NK-92 (cell line): ENCODE data around the gene CHRNA5.

ENCODE experiments used
- DNase-seq: peaks from one replicate; lab custom pipeline; 2025; ENCODE audit not compliant: unreplicated experiment; lab: John Stamatoyannopoulos, UW

Gene CHRNA5

DNA sequence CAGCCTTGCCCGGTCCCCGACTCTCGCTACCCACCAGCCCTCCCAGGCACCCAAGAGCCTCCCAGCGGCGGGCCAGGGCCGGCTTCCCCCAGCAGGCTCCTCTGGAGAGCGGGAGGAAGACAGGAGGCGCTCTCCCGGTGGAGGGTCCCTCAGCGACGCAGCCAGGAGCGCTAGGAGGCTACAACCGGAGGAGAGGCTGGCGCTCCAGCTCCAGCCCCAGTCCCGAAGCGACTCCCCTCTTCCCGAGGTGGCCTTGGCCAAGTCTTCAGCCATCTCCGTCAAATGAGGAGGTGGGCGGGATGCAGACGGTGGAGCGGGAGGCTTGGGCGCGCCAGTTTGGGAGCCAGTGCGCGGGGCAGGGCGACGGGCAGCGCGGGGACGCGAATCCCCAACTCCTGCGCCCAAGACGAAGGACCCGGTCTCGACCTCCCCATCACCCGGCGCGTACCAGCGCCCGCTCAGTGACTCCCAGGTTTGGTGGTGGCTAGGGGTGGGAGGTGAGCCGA lies 54.8 kb downstream of the CHRNA5 start:
- DNase-seq: no peak

DNA sequence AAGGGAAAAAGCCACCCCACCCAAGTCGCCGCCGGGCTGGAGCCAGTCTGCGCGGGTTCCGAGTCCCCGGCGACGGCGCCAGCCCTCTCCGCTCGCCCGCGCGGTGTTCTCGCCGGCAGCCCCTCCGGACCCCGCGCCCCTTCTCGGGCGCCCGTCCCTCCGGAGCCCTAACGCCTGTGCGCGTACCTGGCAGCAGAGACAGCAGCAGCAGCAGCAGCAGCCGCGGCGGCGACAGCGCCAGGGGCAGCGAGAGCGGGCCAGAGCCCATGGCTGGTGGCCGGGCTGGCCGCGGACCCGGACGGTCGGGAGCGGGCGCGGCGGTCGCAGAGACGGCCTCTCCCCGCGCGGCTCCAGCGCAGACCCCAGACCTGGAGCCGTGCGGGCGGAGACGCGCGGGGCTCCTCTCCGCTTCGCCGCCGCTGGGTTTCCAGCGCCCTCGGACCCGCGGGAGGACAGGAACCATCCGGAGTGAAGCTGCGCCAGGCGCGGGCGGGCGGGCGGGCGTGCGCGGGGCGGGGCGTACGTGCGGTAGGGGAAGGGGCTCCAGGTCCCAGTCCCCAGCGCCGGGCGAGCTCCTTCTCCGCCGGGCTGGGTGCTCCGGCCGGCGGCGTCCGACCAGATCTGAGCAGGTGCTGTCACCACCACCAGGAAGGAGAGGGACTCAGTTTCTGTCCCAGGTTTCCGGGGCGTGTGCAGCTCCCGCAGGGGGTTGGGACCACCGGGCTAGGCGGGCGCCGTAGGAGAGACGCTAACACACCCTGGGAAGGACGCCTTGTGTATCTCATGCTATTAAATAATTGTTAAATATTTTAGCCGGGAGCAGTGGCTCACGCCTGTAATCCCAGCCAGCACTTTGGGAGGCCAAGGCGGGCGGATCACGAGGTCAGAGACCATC lies 55.5 kb downstream of the CHRNA5 start, which contains the start of gene CHRNA3:
CHRNA3 (minus strand) TSS at position 470 of the 895 bp plus-strand sequence; CDS start at position 268, 202 bp downstream.
- no peak for DNase-seq

DNA sequence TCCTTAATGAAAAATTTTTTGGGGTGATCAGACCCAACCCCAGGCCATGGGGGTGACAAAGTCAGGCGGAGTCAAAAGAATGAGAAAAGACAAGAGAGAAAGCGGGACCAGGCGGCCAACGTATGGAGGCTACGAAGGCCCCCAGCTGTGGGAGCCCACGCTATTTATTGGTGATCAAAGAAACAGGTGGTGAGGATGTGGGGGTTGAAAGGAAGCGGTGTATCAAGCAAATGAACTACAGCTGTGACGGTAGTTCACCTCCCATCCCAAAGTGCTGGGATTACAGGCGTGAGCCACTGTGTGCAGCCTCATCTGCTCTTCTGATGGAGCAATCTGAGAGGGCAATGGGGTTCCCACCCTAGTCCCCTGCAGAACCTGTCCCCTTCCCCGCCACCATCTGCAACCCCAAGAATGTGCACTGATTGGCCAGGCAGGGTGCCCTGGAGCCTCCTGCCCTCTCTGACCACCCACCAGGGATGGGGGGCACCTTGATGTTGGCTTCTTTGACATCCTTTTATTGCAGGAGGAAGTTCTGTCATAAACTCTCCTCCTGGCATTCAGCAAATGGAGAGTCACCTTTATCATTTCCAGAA lies 56.6 kb downstream of the CHRNA5 start:
- DNase-seq: no peak

DNA sequence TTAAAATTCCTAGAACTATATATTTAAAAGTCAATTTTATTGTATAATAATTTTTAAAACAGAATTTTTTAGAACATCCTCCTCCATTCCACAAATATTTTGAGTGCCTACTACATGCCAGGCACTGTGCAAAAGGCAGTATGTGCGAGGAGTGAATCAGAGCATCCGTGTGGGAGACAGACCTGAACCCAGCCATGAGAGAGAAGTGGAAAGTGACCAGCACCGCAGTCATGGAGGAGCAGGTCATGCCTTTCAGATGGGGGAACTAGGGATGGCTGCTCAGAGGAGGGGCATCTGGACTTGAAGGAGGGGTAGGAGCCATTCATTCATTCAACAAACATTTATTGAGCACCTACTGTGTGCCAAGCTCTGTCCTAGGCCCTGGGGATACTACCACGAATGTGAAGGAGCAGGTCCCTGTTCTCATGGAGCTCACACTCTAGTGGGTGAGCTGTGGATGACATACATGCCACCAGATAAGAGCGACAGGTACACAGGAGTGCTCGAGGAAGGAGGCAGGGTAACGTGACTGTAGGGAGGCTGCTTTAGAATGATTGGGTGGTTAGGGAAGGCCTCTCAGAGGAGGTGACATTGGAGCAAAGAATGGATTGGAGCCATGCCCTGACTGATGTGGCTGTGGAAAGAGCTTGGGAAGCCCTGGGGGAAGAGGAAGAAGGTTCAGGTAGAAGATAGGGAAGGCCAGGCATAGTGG lies 58.6 kb downstream of the CHRNA5 start:
- DNase-seq: no peak

DNA sequence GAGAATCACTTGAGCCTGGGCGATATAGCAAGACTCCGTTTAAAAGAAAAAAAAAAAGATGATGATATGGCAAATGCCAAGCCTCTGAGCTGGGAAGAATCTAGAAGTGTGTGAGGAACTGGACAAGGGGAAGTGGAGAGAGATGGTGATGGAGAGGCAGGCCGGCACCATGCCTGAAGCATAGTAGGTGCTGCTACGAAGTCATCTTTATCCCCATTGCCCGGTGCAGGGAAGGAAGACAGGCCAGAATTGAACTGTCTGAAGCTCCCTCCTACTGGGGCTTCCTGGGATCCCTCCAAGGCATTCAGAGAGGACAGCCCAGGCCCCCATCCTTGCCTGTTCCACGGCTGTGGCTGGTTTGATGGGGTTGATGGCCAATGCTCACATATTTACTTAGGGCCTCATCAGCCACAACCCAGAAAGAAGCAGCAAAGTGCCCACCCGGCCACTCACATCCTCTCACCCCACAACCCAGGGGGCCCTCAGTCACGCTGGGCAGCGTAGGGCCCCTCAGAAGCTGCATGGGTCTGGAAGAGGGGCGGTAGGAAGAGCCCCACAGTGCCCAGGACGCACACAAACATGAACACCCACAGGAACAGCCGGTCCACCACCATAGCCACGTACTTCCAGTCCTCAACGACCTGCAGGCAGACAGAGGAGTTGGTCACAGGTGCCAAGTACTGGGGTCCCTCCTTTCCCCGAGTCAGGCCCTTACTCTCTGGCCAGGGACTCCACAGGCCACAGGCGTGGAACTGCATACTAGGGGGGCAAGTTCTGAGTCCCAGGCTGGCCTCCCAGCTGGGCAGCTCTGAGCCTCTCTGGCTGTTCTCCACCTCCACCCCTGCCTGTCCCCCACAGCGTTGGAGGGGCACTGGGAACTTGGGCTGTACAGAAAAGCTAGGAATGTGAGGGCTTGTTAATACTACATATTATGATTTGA lies 59.6 kb downstream of the CHRNA5 start:
- DNase-seq: no peak

DNA sequence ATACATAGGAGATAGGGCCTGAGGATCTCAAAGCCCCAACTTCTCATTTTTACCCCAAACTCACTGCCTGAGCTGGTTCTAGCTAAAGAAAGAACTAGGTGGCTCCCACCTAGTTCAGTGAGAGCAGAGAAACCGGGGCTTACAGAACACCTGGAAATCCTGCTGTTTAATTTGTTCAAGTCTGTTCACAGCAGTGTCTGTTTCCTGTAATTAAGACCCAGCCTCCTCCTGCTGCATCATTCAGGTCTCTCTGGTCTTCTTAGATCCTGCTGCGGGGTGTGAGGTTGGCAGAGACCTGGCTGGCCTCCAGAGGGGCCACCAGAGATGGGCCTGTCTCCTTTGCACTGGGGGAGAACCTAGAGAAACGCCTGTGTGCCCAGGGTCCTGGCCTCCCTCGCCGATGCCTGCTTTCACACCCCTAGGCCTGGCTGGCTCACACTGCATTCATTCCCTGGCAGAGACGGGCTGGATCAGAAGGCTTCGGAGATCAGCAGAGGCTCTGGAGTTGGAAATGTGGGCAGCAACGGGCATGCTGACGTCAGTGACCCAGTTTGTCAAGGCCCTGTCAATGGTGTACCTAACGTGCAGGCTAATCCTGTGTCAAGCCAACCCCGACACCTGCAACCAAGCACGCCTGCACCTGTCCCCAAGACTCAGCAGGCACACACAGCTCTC lies 60.4 kb downstream of the CHRNA5 start:
- DNase-seq: no peak

DNA sequence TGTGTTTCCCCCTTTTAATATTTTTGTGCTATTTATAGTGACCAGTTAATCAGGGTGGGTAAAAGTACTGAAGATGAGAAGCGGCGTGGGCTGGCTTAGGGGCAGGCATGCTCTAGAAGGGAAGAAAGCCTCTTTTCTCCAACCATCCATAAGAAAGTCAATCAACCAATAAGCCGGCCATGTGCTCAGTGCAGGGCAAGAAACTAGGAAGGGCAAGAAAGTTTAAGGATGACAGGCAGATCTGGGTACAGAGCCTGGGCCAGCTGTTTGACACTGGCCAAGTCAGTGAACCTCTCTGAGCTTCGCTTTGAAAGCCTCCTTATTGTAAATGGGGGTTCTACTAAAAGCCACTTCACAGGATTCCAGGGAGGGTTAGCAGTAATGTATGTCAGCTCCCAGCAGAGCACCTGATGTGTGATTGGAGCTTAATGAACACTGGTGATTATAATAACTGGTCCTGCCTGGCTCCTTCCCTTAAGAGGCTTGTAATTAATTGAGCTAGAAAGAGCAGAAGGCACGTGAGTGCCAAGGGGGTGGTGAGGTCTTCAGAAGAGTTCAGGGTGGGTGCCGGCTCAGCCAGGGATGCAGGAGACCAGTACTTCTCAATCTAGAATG lies 61.2 kb downstream of the CHRNA5 start:
- DNase-seq: no peak

DNA sequence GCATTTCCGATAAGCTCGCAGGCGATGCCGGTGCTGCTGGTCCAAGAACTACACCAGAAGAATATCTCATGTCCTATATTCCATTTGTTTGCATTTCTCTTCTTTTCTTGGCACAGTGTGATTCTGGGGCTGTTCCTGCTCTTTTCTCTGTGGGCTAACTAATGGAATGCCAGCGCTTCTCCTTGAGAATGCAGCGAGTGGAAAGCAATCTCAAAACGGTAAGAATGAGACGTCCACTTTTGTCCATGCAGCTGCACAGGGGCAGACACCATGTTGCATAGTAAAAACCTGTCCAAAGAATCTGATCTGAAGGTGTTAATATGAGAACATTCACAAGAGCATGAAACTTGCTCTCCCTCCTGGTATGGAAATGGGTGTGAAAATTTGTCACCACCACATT lies 62.0 kb downstream of the CHRNA5 start:
- no peak for DNase-seq

DNA sequence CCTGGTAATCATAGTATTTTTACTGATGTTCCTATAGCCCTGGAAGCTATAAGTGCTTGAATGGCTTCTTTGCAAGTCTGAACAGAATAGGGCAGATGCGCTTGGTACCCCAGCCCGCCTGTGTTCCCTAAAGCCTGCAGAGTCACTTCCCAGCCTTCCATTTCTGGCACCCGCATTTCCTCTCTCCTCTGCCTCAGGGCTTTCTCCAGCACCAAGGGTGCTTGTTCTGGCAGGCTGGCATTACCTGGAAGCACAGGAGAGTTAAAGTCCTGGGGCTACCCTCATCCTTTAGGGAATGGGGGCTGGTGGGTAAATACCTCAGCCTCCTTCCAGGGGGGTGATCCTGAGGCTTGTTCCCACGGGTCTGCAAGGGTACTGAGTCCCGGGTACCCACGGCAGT lies 62.9 kb downstream of the CHRNA5 start:
- DNase-seq: no peak

DNA sequence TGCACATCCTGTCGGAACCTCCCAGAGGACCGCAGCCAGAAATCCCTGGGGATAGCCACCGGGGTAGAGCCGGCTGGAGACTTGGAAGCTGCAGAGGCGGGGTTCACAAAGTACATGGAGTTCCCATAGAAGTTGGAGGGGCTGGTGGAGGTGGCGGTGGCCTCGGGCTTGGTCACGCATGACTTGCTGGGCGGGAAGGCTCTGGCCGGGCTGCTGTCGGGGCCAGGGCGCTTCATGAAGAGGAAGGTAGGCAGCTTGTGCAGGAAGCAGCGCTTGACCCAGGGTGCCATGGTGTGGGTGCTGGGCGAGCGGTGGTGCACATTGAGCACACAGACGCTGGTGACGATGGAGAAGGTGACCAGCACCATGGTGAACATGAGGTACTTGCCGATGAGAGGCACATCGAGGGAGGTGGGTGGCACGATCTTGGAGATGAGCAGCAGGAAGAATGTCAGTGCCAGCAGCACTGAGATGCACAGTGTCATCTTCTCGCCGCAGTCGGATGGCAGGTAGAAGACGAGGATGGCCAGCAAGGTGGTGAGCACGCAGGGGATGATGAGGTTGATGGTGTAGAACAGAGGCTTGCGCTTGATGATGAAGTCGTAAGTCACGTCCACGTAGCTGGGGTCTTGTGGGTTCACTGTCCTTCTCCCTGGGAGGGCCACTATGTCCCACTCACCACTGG lies 63.9 kb downstream of the CHRNA5 start:
- DNase-seq: no peak

DNA sequence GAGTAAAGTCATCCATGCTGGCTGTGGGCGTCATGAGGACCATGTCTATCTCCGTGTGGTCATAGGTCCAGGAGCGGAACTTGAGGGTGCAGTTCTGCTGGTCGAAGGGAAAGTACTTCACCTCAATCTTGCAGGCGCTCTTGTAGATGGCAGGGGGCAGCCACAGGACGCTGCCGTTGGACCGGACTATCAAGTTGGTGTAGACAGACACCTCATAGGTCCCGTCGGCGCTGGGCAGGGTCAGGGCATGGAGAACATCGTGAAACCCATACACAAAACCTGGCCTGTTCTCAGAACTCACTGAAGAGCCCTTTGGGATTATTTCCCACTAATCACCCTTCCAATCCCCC lies 64.4 kb downstream of the CHRNA5 start:
- no peak for DNase-seq

DNA sequence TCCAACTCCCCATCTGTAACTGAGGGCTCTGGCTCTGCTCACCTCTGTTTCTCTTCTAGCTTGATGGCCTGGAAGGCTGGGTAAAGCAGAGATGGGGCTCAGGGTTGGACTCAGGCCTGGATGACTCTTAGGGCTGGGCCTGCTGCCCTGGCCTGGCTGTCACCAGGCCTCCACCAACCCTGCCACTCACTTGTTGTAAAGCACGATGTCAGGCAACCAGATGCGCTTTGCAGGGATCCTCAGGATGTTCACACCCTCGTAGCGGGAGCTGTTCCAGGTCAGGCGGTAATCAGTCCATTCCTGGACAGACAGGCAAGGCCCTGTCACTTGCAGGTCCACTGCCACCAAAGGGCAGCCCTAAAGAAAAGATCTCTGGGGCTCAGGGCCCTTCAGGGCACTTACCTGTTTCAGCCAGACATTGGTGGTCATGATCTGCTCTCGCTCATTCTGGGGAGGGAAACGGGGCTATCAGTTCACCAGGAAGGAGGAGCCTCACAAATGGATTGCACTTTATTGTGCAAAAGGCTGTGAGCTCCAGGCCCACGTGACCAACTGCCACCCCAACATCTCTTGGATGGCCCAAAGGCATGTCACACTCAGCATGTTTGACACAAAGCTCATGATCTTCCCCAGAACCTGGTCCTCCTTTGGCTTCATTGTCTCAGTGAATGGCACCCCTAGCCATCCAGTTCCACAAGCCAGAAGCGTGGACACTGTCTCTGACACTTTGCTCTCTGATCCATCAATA lies 65.7 kb downstream of the CHRNA5 start:
- DNase-seq: no peak

DNA sequence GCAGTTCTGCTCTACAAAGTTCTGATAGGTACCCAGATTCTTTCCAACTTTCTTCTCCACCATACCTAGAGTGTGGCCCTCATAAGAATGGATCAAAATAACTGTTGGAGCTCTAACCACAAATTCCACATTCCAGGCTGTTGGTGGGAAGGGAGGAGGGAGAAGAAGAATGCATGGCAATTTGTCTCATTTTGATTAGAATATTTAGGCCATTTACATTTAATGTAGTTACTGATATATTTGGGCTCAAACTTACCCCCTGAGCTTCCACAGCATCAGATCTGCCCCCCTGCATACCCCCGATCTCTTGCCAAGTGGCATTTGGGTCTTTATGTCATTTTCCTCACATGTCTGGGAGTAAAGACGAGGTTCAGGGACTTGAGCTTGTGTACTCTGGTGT lies 68.0 kb downstream of the CHRNA5 start:
- DNase-seq: no peak

DNA sequence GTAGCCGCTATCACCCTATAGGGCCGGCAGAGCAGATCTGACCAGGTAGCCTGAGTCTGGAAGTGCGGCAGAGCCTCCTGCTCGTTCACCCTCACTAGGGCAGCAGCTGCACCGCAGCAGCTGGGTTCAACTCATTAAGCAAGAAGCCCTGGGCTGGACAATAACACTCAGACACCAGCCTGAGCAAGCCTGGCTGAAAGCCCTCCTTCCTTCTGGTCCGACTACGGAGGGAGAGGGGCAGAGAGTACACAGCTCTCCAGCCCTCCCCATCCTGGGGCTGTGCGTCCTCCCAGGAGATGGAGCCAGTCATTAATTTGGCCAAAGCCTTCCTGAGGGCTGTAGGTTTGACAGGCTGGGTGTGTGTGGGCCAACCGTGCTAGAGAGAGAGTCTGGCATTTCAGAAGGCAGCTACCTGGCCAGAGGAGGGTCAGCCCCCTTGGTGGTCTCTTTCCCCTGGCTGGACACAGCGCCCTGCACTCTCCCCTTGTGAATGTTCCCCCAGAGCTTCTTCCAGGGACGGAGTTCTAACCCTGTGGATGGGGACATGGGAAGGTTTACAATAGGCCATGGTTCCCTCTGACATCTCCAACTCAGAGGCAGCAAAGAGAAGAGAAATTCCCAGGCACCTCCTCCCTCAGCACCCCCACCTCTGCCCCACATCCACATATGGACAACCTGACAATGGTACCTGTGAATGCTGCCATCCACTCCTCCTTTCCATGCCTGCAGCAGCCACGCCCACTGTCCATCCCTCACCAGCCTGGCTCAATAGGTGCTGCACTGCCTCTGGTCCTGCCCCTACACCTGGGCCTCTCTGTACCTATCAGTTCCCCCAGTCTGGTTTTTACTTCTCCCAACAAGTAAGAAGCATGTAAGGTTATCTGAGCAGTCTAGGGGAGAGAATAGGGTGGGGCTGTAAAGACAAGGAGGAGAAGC lies 69.2 kb downstream of the CHRNA5 start:
- no peak for DNase-seq

DNA sequence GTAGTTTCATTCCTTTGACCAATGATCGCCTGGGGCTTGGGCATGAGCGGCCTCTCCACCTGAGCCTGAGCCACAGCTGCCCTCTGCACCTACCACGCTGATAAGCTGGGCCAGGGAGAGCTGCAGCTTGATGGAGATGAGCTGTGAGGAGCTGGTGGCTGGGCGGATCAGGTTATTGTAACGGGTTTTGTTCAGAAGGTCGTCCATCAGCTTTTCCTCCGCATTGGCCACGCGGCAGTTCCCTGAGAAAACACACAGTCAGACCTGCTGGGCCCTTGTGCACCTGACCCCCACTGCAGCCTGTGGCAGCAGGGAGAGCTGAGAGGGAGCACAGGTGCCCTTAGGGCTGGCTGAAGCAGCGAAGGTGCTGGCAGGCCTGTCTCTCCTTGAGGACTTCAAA lies 70.0 kb downstream of the CHRNA5 start:
- DNase-seq: no peak

DNA sequence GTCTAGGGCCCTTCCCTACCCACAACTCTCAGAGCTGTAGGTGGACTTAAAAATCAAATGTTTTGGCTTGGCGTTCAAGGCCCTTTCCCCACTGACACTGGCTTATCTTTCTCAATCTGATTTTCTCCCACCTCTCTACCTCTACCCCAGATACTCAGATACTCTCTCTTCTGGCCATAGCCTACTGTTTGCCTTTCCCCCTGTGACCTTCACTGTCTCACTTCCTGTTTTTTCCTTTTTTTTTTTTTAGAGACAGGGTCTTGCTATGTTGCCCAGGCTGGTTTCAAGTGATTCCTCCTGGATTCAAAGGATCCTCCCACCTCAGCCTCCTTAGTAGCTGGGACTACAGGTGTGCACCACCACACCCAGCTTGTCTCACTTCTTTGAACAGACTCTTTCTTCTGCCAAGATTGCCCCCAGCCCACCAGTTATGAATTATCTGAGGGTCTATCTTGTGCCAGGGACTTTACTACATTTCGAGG lies 71.1 kb downstream of the CHRNA5 start:
- DNase-seq: no peak

DNA sequence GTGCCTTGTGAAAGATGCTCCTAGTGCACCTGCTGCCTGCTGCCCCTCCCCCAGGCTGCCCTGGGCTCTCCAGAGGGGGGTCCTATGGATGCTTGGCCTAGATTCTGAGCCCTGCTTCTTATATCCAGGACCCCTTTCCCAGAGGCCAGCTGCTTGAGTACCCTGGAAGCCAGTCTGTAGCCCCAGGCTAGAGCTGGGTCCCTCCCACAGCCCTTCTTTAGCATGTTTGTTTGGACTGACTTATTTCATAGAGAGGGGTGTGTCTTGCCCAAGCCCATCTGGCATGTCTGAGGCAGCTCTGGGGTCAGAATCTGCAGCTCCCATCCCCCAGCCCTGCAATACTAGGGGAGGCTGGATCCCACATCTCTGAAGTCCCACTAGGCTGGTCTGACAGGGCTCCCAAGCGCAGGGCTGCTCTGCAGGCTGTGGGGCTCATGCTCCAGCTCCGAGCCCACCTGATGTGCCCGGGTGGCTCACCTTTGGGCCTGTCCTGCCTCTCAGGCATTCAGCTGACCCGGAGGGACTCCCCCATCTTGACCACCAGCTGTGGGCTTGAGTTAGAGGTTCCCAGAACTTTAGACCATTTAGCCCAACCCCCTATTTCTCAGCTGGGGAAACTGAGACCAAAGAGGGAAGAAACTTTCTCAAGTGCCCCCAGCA lies 72.6 kb downstream of the CHRNA5 start:
- DNase-seq: no peak
